Inferior parietal cortex (tissue), 1 donor: ENCODE results near the gene MCHR1.
"Not testable (repeated sequence)": the region's sequence is repeated elsewhere in the genome, so short reads cannot be mapped to it uniquely, and the experiment has no call there.

ENCODE experiments used
- DNase-seq: peaks from one replicate; pipeline ENCODE4 v3.0.0-alpha.2; 2016; ENCODE audit errors: extremely low spot score

Gene MCHR1

DNA sequence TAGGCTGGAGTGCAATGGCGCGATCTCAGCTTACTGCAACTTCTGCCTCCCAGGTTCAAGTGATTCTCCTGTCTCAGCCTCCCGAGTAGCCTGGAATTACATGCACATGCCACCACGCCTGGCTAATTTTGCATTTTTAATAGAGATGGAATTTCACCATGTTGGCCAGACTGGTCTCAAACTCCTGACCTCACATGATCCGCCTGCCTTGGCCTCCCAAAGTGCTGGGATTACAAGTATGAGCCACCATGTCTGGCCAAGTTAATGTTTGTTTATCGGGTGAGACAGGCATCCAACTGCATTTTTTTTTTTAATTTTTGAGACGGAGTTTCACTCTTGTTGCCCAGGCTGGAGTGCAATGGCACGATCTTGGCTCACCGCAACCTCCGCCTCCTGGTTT lies 22.6 kb upstream of the MCHR1 start:
- not testable (repeated sequence) for DNase-seq

DNA sequence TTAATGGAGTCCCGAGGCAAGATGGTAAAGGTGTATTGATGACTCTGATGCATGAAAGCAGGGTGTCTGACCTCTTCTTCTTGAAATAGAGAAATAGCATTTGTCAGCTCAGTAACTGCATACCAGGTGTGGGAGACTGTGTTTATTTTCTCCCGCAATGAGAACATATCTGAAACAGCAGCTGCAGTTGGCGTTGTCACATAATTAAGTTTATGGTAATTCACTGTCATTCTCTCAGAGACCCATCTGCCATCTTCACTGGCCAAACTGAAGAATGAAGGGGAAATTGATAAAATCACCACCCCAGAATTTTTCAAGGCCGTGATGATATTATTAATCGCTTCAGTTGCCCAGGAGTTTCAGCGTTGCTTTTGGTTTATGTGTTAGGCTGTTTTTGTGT lies 20.1 kb upstream of the MCHR1 start:
- DNase-seq, result no peak

DNA sequence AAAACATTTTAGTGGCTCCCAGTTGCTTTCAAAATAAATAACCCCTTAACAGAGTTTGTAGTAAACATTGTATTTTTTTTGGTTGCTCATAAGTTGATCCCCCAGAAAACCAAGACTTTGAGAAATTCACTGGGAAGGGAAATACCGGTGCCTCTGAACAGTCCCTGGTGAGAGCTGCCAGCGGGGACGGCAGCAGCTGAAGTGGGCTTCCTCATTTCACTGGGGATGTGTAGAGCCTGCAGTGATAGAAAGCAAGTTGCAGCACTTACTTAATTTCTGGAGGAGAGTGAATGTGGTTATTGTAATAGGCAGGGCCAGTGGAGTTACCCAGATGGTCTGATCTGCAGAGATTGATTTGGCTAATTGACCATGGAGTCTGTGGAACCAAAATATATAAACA lies 18.6 kb upstream of the MCHR1 start:
- no peak for DNase-seq

DNA sequence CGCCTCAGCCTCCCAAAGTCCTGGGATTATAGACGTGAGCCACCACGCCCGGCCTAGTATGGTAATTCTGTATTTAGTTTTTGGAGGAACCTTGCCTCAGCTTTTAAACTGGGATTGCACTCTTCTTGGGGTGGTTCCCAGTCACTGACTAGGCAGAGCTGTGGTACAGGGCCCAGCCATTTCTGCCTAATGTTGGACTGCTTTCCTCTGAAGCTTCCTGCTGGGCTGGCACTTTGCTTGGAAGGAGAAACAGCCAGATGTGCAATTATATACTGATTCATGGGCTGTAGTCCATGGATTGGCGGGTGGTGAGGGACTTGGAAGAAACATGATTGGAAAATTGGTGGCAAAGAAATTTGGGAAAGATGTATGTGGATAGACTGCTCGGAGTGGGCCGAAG lies 17.6 kb upstream of the MCHR1 start:
- DNase-seq, result no peak

DNA sequence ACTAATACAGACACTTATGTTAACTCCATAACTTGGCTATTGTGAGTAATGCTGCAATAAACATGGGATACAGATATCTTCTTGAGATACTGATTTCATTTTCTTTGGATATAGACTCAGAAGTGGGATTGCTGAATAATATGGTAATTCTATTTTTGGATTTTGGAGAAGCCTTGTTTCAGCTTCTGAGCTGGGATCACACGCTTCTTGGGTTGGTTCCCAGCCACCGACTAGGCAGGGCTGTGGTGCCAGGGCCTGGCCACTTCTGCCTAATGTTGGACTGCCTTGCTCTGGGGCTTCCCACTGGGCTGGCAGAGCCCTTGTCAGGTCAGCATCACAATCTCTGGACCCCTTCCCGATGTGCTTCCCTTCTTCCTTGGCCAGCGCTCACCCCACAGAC lies 14.0 kb upstream of the MCHR1 start:
- no peak for DNase-seq

DNA sequence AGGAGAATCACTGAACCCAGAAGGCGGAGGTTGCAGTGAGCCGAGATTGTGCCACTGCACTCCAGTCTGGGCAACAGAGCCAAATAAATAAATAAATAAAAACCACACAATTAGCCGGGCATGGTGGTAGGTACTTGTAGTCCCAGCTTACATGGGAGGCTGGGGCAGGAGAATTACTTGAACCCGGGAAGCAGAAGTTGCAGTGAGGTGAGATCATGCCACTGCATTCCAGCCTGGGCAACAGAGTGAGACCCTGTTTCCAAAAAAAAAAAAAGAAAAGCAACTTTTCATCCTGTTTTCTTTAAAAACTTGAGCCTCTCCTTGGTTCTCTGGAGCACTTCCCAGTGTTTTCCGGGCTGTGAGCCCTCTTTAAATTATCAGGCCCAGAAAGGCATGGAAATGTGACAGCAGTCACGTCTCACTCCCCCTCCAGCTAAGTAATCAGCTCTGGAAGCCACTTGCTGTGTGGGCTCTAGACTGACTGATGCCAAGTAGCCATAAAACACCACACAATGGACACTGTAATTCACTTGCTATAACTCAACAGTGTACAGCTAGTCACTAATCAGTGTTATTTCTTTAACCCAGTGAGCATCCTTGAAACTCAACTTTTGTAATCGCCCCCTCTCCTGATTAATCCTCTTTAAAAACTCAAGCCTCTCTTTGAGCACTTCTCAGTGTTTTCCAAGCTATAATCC lies 13.0 kb upstream of the MCHR1 start:
- DNase-seq, result no peak

DNA sequence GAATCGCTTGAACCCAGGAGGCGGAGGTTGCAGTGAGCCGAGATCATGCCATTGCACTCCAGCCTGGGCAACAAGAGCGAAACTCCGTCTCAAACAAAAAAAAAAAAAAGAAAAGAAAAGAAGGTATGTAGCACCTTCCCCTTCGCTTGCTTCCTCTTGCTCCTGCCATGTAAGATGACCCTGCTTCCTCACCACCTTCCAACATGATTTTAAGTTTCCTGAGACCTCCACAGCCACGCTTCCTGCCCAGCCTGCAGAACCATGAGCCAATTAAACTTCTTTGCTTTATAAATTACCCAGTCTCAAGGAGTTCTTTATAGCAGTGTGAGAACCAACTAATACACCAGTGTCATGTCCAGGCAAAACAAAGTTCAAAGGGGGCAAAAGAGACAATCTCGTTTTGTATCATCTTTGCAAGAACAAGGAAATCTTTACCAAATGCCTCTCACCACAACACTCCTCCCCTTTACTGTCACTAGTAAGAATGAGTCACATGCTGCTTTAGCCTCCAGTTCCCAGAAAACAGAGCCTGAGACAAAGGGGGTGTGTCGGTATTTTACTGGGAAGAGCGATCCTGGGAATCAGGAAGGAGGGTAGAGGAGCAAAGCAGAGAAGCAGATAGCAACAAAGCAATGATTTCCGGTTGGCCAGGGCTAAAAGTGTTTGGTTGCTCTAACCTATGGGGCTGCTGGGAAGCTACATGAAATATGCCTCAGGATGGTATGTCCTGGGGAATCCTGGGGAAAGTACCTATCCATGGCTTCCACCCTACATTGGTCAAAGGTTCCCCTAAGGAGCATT lies 10.5 kb upstream of the MCHR1 start:
- DNase-seq, result no peak

DNA sequence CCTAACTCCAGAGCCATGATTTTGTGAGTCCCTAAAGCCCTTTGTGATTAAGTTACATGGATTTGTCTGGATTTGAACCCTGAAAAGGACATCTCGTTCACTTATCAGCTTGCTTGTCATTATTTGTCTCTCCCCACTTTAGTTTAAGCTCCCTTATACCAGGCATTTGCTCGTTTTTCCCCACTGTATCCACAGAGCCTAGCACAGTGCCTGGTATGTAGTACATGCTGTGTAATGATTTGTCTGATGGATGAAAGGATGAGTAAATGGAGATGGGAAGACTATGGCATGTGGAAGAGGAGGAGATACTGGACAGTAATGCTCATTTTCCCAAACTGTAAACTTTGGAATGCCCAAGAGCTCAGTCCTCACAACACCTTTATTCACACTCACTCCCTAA lies 9.2 kb upstream of the MCHR1 start:
- DNase-seq, result no peak

DNA sequence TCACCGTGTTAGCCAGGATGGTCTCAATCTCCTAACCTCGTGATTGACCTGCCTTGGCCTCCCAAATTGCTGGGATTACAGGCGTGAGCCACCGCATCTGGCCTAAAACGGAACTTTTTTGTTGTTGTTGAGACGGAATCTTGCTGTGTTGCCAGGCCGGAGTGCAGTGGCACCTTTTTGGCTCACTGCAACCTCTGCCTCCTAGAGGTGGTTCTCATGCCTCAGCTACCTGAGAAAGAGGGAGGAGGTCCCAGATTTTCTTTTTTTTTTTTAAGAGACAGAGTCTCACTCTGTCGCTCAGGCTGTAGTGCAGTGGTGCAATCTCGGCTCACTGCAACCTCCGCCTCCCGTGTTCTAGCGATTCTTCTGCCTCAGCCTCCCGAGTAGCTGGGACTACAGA lies 7.9 kb upstream of the MCHR1 start:
- no peak for DNase-seq

DNA sequence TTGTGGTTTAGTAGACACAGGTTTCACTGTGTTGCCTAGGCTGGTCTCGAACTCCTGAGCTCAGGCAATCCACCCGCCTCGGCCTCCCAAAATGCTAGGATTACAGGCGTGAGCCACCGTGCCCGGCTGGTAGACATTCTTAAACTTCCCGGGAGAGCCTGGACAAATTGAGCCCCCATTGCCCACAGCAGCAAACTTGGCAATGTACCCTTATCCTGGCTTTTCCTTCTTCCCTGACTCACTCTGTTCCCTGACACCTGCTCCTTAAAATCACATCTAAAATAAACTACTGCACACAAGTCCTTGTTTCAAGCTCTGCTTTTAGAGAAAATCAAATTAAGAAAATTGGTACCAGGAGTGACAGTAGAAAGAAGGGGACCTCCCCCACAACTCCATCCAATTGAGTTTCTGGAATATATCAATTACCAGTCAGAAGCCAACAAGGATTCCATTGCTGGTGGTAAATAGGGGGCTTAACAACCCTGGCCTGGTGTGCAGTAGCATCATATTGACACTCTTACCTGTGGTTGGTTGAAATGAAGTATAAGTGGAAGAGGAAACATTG lies 7.4 kb upstream of the MCHR1 start:
- no peak for DNase-seq

DNA sequence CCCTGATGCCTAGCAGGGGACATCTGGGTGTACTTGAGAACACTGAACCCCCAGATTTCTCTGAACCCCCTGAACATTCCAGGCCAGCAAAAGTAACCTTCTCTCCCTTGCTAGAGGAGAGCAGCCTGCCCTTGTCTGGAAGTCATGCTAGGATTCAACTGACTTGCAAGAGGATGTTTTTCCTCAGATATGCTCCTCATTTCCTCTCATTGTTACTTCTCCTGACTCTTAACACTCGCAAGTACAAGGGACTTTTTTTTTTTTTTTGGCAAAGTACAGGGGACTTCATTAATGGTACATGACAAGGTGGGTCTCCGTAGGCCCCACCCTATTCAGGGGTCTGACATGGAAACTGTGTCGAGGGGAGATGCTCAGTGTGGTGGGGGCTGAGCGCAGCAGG lies 6.3 kb upstream of the MCHR1 start:
- no peak for DNase-seq

DNA sequence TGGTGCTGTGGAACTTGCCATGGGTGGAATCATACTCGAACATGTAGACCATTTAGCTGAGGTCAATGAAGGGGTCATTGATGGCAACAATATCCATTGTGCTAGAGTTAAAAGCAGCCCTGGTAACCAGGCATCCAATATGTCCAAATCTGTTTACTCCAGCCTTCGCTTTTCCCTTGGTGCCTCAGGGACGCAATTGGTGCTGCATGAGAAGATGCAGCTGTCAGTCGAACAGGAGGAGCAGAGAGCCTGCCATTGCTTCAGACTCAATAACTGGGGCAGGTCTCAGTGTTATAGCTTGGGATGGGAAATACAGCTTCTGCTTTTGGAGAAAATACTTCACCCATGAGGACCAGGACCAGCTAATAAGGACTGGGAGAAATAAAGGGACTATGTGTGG lies 5.0 kb upstream of the MCHR1 start:
- no peak for DNase-seq

DNA sequence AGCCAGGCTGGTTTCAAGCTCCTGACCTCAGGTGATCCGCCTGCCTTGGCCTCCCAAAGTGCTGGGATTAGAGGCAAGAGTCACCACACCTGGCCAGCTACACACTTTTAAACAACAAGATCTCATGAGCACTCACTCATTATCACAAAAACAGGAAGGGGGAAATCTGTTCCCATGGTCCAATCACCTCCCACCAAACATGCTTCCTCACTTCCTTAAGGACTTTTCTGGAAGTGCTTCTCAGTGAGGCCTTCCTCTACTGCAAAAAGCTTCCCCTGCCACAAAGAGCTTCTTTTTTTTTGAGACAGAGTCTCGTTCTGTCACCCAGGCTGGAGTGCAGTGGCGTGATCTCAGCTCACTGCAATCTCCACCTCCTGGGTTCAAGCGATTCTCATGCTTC lies 3.1 kb upstream of the MCHR1 start:
- DNase-seq, result not testable (repeated sequence)

DNA sequence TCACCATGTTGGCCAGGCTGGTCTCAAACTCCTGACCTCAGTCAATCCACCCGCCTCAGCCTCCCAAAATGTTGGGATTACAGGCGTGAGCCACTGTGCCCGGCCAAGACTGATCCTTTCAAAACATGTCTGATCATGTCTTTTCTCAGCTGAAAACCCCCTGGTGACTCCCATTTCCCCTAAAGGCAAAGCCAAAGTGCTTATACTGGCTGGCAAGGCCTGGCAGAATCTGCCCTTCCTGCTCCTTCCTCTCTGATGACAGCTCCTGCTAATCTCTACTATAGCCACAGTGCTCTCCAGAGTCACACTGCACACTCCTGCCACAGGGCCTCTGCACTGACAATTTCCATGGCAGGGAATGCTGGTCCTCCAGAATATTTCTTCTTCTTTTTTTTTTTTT lies 2.6 kb upstream of the MCHR1 start:
- no peak for DNase-seq

DNA sequence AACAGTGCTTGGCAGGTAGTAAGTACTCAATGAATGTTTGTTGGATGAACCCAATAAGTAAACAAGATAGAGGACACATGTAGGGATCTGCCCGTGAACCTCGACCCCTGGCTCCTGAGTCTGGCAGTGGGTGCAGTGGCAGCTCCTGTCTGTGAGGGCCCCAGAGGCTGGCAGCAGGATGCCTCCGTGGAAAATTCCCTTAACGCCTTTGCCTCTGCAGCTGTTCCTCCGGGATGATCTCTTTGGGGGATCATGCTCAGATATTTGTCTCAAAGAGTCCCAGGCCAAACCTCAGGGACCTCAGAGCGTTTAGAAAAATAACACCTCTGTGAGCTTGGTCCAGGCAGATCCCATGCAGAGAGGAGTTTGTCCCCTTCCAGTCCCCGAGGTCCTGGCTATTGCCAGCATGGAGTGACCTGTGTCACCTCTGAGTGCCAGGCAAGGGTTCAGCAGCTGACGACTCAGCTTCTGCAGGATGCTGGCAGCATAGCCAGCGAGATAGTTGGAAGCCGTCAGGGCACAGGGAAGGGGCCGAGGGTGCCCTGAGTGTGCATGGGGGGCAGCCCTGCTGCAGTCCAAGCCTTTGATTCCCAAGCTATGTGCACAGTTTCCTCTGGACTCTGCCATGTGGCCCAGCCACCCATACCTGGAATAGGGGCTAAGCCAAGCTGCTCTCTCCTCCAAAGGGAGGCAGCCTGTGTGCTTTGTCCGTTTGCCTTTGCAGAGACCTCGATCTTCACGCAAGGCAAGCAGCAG lies 613 bp upstream of the MCHR1 start:
- no peak for DNase-seq

DNA sequence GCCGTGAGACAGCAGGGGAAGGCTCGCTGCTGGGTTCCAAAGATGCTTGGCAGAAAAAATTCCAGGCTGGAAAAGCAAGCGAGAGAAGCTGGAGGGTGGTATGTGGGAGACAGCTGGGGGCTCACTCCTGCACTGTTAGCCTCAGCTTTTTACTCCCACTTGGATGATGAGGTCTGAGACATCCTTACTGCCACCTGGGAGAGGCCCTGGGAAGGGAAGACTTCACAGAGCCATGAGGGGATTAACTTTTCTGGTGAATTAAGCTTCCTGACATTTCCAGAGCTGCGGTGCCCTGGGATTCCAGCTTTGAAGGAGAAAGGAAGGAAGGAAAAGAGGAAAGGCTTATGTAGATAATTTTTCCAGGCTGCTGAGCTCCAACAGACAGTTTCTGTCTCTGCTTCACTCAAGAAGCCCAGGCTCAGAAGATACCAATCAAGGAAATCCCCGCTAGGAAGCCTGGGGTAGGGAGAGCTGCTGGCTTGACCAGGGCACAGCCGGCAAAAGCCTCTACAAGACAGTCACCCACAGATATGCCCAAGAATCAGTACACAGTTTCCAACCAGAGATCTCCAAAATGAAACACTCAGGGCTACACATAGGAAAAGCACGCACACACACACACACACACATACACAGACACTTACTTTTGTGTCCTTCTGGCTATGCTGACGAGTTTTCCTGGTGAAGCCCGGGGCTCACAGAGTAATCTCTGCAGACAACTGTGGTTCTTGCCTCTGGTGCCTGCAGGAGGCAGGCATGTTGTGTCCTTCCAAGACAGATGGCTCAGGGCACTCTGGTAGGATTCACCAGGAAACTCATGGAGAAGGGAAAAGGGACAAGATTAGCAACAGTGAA lies 907 bp downstream of the MCHR1 start:
- DNase-seq, result peak; percentile 39

DNA sequence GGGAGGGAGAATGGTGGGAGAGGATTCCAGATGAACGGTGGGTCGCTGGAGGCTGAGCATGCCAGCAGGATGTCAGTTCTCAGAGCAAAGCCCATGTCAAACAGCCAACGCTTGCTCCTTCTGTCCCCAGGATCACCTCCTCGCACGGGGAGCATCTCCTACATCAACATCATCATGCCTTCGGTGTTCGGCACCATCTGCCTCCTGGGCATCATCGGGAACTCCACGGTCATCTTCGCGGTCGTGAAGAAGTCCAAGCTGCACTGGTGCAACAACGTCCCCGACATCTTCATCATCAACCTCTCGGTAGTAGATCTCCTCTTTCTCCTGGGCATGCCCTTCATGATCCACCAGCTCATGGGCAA lies 1.5 kb downstream of the MCHR1 start:
- no peak for DNase-seq

DNA sequence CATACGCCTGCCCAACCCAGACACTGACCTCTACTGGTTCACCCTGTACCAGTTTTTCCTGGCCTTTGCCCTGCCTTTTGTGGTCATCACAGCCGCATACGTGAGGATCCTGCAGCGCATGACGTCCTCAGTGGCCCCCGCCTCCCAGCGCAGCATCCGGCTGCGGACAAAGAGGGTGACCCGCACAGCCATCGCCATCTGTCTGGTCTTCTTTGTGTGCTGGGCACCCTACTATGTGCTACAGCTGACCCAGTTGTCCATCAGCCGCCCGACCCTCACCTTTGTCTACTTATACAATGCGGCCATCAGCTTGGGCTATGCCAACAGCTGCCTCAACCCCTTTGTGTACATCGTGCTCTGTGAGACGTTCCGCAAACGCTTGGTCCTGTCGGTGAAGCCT lies 2.2 kb downstream of the MCHR1 start:
- no peak for DNase-seq

DNA sequence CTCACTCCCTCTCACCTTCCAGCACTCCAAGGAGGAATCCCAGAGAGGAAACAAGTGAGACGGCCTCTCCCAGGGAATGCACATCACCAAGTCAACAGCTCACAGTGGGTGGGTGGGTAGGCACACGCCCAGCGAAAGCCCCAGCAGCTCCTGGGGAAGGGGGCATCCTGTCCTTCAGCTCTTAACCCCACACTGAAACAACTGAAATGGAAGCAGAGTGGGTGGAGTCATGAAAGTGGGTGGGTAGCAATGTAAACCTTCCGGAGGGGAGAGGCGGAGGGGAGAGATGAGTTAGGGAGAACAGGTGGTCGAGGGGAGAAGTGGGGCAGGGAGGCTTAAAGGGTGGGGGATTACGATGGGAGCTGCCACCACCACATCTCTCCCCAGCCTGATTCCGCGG lies 5.4 kb downstream of the MCHR1 start:
- DNase-seq, result no peak

DNA sequence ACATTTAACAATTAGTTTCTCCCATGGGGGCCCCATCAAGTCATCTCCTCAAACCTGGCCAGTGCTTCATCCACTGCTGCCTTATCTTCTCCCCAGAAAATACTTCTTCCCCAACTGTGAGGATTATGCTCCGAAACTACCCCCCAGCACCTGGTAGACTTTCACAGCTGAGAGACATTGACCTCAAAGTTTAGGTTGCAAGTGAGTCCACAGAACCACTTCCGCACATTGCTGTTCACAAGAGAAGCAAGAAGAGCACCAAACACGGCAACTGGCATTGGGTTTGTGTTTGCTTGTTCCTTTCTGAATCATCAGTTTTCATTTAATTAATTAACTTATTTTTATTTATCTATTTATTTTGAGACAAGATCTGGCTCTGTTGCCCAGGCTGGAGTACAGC lies 6.1 kb downstream of the MCHR1 start:
- no peak for DNase-seq

DNA sequence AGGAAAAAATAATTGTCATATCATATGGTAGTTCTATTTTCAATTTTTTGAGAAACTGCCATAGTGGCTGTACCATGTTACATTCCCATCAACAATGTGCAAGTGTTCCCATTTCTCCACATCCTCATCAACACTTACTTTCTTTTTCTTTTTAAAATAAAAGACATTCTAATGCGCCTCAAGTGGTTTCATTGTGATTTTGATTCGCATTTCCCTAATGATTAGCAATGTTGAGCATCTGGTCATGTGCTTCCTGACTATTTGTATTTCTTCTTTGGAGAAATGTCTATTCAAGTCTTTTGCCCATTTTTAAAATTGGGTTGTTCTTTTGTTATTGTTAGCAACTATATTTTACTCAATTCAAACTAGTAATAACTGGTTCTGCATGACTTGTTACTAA lies 8.4 kb downstream of the MCHR1 start:
- DNase-seq, result no peak

DNA sequence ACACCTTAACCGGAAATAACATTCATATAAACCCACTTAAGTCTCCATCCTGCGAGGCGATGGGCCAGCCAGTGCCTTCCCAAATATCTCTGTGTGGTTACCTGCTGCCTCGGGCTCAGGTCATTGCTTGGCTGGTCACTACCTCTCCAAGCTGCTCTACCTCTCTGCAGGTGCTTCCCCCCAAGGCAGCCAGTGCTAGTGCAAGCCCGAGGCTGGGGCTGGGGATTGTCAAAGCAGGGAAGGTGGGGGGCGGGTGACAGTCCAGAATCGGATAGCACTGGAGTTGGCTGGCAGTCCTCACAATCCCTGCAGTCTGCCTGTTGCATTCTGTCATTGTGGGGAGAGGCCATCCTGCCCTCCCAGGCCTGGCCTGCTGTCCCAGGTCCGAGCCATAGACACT lies 11.1 kb downstream of the MCHR1 start:
- DNase-seq, result no peak
